Upper lobe of left lung (tissue), 4 donors: Measurements from ENCODE around the gene POP7.

Experiments used
- POLR2A ChIP-seq, 4 donors: fragments of 450-650 bp; IDR thresholded peaks; one replicate each; pipeline ENCODE4 v1.5.1; 2016 to 2017; ENCODE audit warnings: antibody characterized with exemption in 4 of 4, mild to moderate bottlenecking in 2 of 4
- TF ChIP-seq, protein P1 (sequence below), 6 experiments: fragments of 450-650 bp in 4 of 6; fragments of 200-600 bp in 2 of 6; sonication (generic) in 2 of 6; IDR thresholded peaks; one replicate each; pipeline ENCODE4 v1.5.1; 2016 to 2019; ENCODE audit warnings: antibody characterized with exemption in 6 of 6

DNA sequence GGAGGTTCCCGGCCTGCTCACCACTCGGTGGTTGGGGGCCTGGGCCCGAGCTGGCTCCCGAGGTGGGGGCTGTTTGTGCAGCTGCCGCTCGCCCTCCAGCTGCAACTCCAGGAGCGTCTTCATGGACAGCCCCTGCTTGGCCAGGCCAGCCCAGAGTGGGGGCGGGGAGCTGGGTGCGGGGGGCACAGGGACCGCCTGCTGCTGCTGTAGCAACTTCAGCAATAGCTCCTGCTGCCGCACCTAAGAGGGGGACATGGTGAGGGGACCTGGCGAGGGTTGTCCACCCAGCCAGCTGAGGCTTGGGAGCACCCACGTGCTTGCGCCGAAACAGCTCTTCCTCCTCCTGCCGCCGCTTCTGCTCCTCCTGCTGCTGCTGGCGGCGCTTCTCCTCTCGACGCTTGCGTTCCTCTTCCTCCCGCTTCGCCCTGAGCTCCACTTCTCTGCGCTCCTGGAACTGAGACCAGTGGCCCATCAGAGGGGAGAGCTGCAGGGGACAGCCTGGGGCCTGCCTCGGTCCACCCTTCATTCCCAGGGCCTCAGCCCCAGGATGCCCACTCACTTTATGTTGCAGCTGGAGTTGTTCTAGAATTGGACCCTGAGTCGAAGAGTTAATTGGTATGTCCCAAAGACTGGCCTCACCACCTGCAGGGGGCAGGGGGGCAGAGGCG lies 22.8 kb upstream of the POP7 start:
- no peak for TF ChIP-seq POLR2A (IDR thresholded peaks at IDR 0.05)
- TF ChIP-seq, protein P1, sequence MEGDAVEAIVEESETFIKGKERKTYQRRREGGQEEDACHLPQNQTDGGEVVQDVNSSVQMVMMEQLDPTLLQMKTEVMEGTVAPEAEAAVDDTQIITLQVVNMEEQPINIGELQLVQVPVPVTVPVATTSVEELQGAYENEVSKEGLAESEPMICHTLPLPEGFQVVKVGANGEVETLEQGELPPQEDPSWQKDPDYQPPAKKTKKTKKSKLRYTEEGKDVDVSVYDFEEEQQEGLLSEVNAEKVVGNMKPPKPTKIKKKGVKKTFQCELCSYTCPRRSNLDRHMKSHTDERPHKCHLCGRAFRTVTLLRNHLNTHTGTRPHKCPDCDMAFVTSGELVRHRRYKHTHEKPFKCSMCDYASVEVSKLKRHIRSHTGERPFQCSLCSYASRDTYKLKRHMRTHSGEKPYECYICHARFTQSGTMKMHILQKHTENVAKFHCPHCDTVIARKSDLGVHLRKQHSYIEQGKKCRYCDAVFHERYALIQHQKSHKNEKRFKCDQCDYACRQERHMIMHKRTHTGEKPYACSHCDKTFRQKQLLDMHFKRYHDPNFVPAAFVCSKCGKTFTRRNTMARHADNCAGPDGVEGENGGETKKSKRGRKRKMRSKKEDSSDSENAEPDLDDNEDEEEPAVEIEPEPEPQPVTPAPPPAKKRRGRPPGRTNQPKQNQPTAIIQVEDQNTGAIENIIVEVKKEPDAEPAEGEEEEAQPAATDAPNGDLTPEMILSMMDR (IDR thresholded peaks at IDR 0.05) = no peak
